ENCODE data around the gene ZFAND6.

GRCh38 chr15:80155001-80155377 lies 95.5 kb downstream of the ZFAND6 start:
- TF ChIP-seq GATA3 (IDR thresholded peaks at IDR 0.05; ENCODE audit: low read depth, low read length) (no peak), GATA2 (IDR thresholded peaks at IDR 0.05; ENCODE audit: low read depth, low read length) (no peak)

All from SH-SY5Y (cell line).